IMR-90 (cell line): ENCODE results near the gene PRSS38. TPM values are rescaled to one million over a fixed set of nuclear protein-coding genes. Genes with fewer than 3 reads are reported as not detected.

Source experiments
- ATAC-seq: fragments of 200-7000 bp; cut with Tn5 transposase; 2 replicates; pipeline ENCODE4 v1.9.1; 2020; ENCODE audit warnings: low read depth, mild to moderate bottlenecking, moderate library complexity
- BruUV-seq: library from RNA; stranded (reverse); fragments of 400-500 nt; replicated peaks from 2 replicates; lab custom pipeline; 2021; lab: Mats Ljungman, UMichigan
- CTCF ChIA-PET: fragments of 300-600 bp; formaldehyde crosslinking; extraction: SDS; loops from one replicate; lab custom pipeline; 2021; ENCODE audit warnings: antibody characterized with exemption; lab: Yijun Ruan, JAX
- POLR2A ChIA-PET: fragments of 300-600 bp; sonication (Branson Sonifier 250); formaldehyde crosslinking; loops from one replicate; lab custom pipeline; 2022; ENCODE audit warnings: antibody characterized with exemption; ENCODE audit not compliant: unreplicated experiment; lab: Charles Lee
- DNase-seq: peaks from one replicate; pipeline ENCODE4 v3.0.0; 2013
- H2AFZ ChIP-seq: replicated peaks from 2 replicates; pipeline ENCODE3; 2013; ENCODE audit warnings: low read length, mild to moderate bottlenecking; ENCODE audit not compliant: poor library complexity
- H2AK5ac ChIP-seq: 2 replicates; pipeline ENCODE4 v1.6.1; 2013; ENCODE audit warnings: low read depth, low read length, inconsistent platforms
- H2AK9ac ChIP-seq: replicated peaks from 2 replicates; pipeline ENCODE3; 2013; ENCODE audit warnings: mild to moderate bottlenecking, low read depth, low read length, moderate library complexity; ENCODE audit not compliant: poor library complexity
- H2BK120ac ChIP-seq: 2 replicates; pipeline ENCODE4 v1.6.1; 2013; ENCODE audit warnings: low read depth, low read length, inconsistent platforms
- H2BK15ac ChIP-seq: 3 replicates; pipeline ENCODE4 v1.6.1; 2013; ENCODE audit warnings: low read depth, low read length, inconsistent platforms
- H2BK20ac ChIP-seq: 2 replicates; pipeline ENCODE4 v1.6.1; 2013; ENCODE audit warnings: low read depth, mild to moderate bottlenecking, inconsistent platforms, low read length, moderate library complexity
- H2BK5ac ChIP-seq: 2 replicates; pipeline ENCODE4 v1.6.1; 2013; ENCODE audit warnings: mild to moderate bottlenecking, low read depth, low read length, inconsistent platforms; ENCODE audit not compliant: poor library complexity, severe bottlenecking
- H3K14ac ChIP-seq: replicated peaks from 2 replicates; pipeline ENCODE4 v1.6.1; 2013; ENCODE audit warnings: low read depth, low read length, inconsistent platforms
- H3K18ac ChIP-seq: 2 replicates; pipeline ENCODE4 v1.6.1; 2013; ENCODE audit warnings: low read depth, low read length, control low read depth
- H3K23ac ChIP-seq: 2 replicates; pipeline ENCODE4 v1.6.1; 2013; ENCODE audit warnings: low read depth, low read length, inconsistent platforms
- H3K27ac ChIP-seq: 2 replicates; pipeline ENCODE4 v1.5.1; 2013; ENCODE audit warnings: mild to moderate bottlenecking, control low read depth, low read length; ENCODE audit not compliant: insufficient read depth
- H3K27me3 ChIP-seq: 2 replicates; pipeline ENCODE4 v1.6.1; 2013; ENCODE audit warnings: low read length; ENCODE audit not compliant: control insufficient read depth, insufficient read depth
- H3K36me3 ChIP-seq: 2 replicates; pipeline ENCODE4 v1.6.1; 2013; ENCODE audit warnings: low read length, mixed read lengths; ENCODE audit not compliant: control insufficient read depth, insufficient read depth
- H3K4ac ChIP-seq: 2 replicates; pipeline ENCODE4 v1.6.1; 2013; ENCODE audit warnings: low read depth, low read length, inconsistent platforms
- H3K4me1 ChIP-seq: 2 replicates; pipeline ENCODE4 v1.6.1; 2013; ENCODE audit warnings: low read length, mixed read lengths; ENCODE audit not compliant: control insufficient read depth, insufficient read depth
- H3K4me2 ChIP-seq: 2 replicates; pipeline ENCODE4 v1.6.1; 2013; ENCODE audit warnings: low read depth, mild to moderate bottlenecking, control low read depth, low read length, moderate library complexity
- H3K4me3 ChIP-seq: 2 replicates; pipeline ENCODE4 v1.5.1; 2013; ENCODE audit warnings: low read depth, mild to moderate bottlenecking, control low read depth, low read length, moderate library complexity; ENCODE audit not compliant: insufficient read depth
- H3K56ac ChIP-seq: 2 replicates; pipeline ENCODE4 v1.6.1; 2013; ENCODE audit warnings: low read length, inconsistent platforms; ENCODE audit not compliant: insufficient read depth; ENCODE audit errors: extremely low read depth
- H3K79me1 ChIP-seq, 2 experiments: 2 replicates each; pipeline ENCODE4 v1.6.1; 2013; ENCODE audit warnings: low read length in 2 of 2, inconsistent platforms in 1 of 2, low read depth in 1 of 2
- H3K9ac ChIP-seq: 2 replicates; pipeline ENCODE4 v1.6.1; 2013; ENCODE audit warnings: low read depth, low read length, control low read depth
- H3K9me1 ChIP-seq: 2 replicates; pipeline ENCODE4 v1.6.1; 2013; ENCODE audit warnings: low read length, inconsistent platforms; ENCODE audit not compliant: insufficient read depth
- H3K9me3 ChIP-seq: 2 replicates; pipeline ENCODE4 v1.6.1; 2013; ENCODE audit warnings: low read length; ENCODE audit not compliant: control insufficient read depth, insufficient read depth
- H4K20me1 ChIP-seq: 2 replicates; pipeline ENCODE4 v1.6.1; 2013; ENCODE audit warnings: low read length, inconsistent platforms; ENCODE audit not compliant: insufficient read depth
- H4K5ac ChIP-seq: 2 replicates; pipeline ENCODE4 v1.6.1; 2013; ENCODE audit warnings: mild to moderate bottlenecking, low read depth, low read length, control low read depth
- H4K8ac ChIP-seq, 2 experiments: 2 replicates each; pipeline ENCODE4 v1.6.1; 2013; ENCODE audit warnings: low read depth in 2 of 2, low read length in 2 of 2, control low read depth in 1 of 2, inconsistent platforms in 1 of 2
- H4K91ac ChIP-seq: 2 replicates; pipeline ENCODE4 v1.6.1; 2013; ENCODE audit warnings: low read depth, low read length, inconsistent platforms; ENCODE audit not compliant: insufficient read depth
- CEBPB ChIP-seq: IDR thresholded peaks from 2 replicates; pipeline ENCODE4 v1.6.1; 2012; ENCODE audit warnings: low read depth, low read length, improper control_type of control experiment
- CHD1 ChIP-seq: IDR thresholded peaks from 2 replicates; pipeline ENCODE4 v1.6.1; 2012; ENCODE audit warnings: low read depth, low read length, improper control_type of control experiment
- FOS ChIP-seq: fragments of 150-350 bp; IDR thresholded peaks from 2 replicates; pipeline ENCODE4 v1.6.1; 2016; ENCODE audit warnings: low read depth, low read length
- POLR2A ChIP-seq: IDR thresholded peaks from 2 replicates; pipeline ENCODE4 v1.6.1; 2012; ENCODE audit warnings: mild to moderate bottlenecking, low read depth, low read length
- RAD21 ChIP-seq: IDR thresholded peaks from 2 replicates; pipeline ENCODE4 v1.6.1; 2012; ENCODE audit warnings: low read length, improper control_type of control experiment
- WGBS, 2 experiments: methylation state at CpG; one replicate each; pipeline versions ENCODE4 v1.1.5 to v1.1.7; 2013; ENCODE audit warnings: missing lambda C conversion rate in 2 of 2; ENCODE audit not compliant: insufficient read length in 1 of 2; ENCODE audit errors: extremely low coverage in 2 of 2; 5-methylcytosine and 5-hydroxymethylcytosine counted together
- dilution Hi-C: fragments of 300-500 bp; cut with HindIII; formaldehyde crosslinking; loops from one replicate; pipeline ENCODE4 v1.14.3; 2018; ENCODE audit warnings: low sequenced_read_pairs; ENCODE audit not compliant: unreplicated experiment
- in situ Hi-C: fragments of 300-500 bp; cut with MboI; formaldehyde crosslinking; loops from 3 replicates; pipeline ENCODE4 v1.14.3; 2019; ENCODE audit warnings: low sequenced_read_pairs, inconsistent platforms, mixed read lengths
- intact Hi-C: fragments of 100-400 bp; cut with micrococcal nuclease; formaldehyde crosslinking; loops from 2 replicates; pipeline ENCODE4 v1.10.0; 2022
- polyA plus RNA-seq, 3 experiments: library from polyadenylated mRNA; depleted of rRNA; stranded (reverse); fragments of >200 nt; gene quantifications; 2 replicates each; pipeline ENCODE4 v1.2.3, GENCODE V29; 2012; ENCODE audit warnings: low replicate concordance in 1 of 3
- total RNA-seq: library from RNA; depleted of rRNA; stranded (reverse); fragments of >200 nt; gene quantifications from 2 replicates; pipeline ENCODE4 v1.2.3, GENCODE V29; 2012
- TF ChIP-seq, protein P1 (sequence below): fragments of 150-350 bp; IDR thresholded peaks from 2 replicates; pipeline ENCODE4 v1.6.1; 2017; ENCODE audit warnings: mild to moderate bottlenecking, antibody characterized with exemption, low read length, low read depth

The PRSS38 gene
- total and polyA plus RNA-seq, 2 of the 4 experiments (the other 2 are of a cell fraction): not detected

DNA sequence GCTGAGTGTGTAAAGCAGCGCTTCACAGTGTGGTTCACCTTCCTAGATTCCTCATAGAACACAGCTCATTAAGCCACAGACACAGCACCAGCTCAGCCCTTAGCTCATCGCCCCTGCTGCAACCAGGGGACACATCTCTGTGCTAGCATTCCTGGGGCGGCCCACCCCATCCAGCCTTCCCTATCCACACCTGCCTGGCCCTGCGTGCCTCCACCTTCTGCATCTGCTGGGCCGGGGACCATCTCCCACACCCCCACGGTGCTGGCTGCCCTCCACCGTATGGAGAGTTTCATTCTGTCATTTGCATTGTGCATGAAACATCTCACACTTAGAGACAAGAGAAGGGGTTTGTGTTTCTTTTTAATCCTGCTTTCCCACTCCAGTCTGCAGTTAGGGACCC lies 35.8 kb upstream of the PRSS38 start:
- Histone ChIP-seq H2AK9ac (no peak overlapping the region), H2BK120ac (no peak overlapping the region), H3K9ac (no peak overlapping the region), H3K23ac (no peak overlapping the region), H2BK5ac (no peak overlapping the region), H3K27me3 (no peaks in the 10 kb centered on the region), H3K4me1 (peaks cover 14% of the 10 kb centered on the region), H3K9me1 (peaks cover 15% of the 10 kb centered on the region), H4K20me1 (peaks cover 9% of the 10 kb centered on the region; the same call in 1 of the 2 replicates), H2AK5ac (no peak overlapping the region), H4K91ac (no peak overlapping the region), H4K8ac (no peak overlapping the region), H2AFZ (no peak overlapping the region), H2BK15ac (no peak overlapping the region), H2BK20ac (no peak overlapping the region), H3K9me3 (no peaks in the 10 kb centered on the region), H3K4me3 (no peak overlapping the region), H3K18ac (no peak overlapping the region), H3K36me3 (peaks cover 12% of the 10 kb centered on the region), H3K4me2 (no peak overlapping the region), H3K4ac (no peak overlapping the region), H3K79me1 (peaks cover 0 to 4% of the 10 kb centered on the region in 2 experiments; a peak in 1 of 4 replicates), H3K56ac (no peak overlapping the region), H3K14ac (no peak overlapping the region), H3K27ac (no peak overlapping the region), H4K5ac (no peak overlapping the region)
- dilution Hi-C loops (no loop called here), intact Hi-C loops (no loop called here), in situ Hi-C loops (no loop called here)
- 100% methylated on average over 1 of the region's 7 CpGs; no CpG with 5 or more reads in 1 of the 2 experiments for WGBS, 2 experiments
- TF ChIP-seq, protein P1, sequence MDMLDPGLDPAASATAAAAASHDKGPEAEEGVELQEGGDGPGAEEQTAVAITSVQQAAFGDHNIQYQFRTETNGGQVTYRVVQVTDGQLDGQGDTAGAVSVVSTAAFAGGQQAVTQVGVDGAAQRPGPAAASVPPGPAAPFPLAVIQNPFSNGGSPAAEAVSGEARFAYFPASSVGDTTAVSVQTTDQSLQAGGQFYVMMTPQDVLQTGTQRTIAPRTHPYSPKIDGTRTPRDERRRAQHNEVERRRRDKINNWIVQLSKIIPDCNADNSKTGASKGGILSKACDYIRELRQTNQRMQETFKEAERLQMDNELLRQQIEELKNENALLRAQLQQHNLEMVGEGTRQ: no peak
- TF ChIP-seq RAD21 (no peak), POLR2A (no peak), CEBPB (no peak), CHD1 (no peak), FOS (no peak)
- no TSS peak for BruUV-seq
- no peak for DNase-seq
- ChIA-PET POLR2A (no interaction called here), CTCF (no interaction called here)
- ATAC-seq: no peak
